GM20000 (cell line): ENCODE measurements around the gene KIAA0232.

Source experiments
- DNase-seq: peaks from one replicate; pipeline ENCODE4 v3.0.0; 2012; ENCODE audit warnings: low spot score
- CTCF ChIP-seq: IDR thresholded peaks from 2 replicates; pipeline ENCODE4 v1.5.1; 2012; ENCODE audit warnings: mild to moderate bottlenecking, control low read depth; ENCODE audit errors: extremely low read depth, missing control alignments

KIAA0232 gene

GRCh38 chr4:6815029-6815836 lies 32.7 kb downstream of the KIAA0232 start:
- no peak for TF ChIP-seq CTCF
- DNase-seq: no peak

- TF ChIP-seq CTCF: no peak
- no peak for DNase-seq
Measured at GRCh38 chr4:6819295-6819694, 36.8 kb downstream of the KIAA0232 start.

- no peak for DNase-seq
- TF ChIP-seq CTCF: no peak
Measured at GRCh38 chr4:6820695-6821094, 38.2 kb downstream of the KIAA0232 start.

- no peak for TF ChIP-seq CTCF
- DNase-seq: no peak
Measured at GRCh38 chr4:6824071-6824470, 41.5 kb downstream of the KIAA0232 start.

GRCh38 chr4:6824772-6825402 lies 42.4 kb downstream of the KIAA0232 start:
- no peak for TF ChIP-seq CTCF
- no peak for DNase-seq

GRCh38 chr4:6825403-6825802 lies 42.9 kb downstream of the KIAA0232 start:
- no peak for DNase-seq
- TF ChIP-seq CTCF: no peak

GRCh38 chr4:6826781-6827508 lies 44.4 kb downstream of the KIAA0232 start:
- TF ChIP-seq CTCF: no peak
- no peak for DNase-seq
